Osteoblast (primary cell): ENCODE data around the gene USH2A. TPM values are rescaled to one million over a fixed set of nuclear protein-coding genes. Genes with fewer than 3 reads are reported as not detected.

Experiments used
- DNase-seq: peaks from one replicate; pipeline ENCODE4 v3.0.0; 2011; ENCODE audit warnings: low spot score, mixed read lengths; ENCODE audit not compliant: insufficient read length; ENCODE audit errors: missing footprints
- H2AFZ ChIP-seq: 2 replicates; pipeline ENCODE4 v1.6.0; 2011; ENCODE audit warnings: mild to moderate bottlenecking, low read length
- H3K27ac ChIP-seq: 2 replicates; pipeline ENCODE4 v1.5.1; 2011; ENCODE audit warnings: mild to moderate bottlenecking, low read depth, low read length, moderate library complexity
- H3K27me3 ChIP-seq: 2 replicates; pipeline ENCODE4 v1.6.0; 2012; ENCODE audit warnings: mild to moderate bottlenecking, control low read depth, inconsistent platforms, low read length, moderate library complexity; ENCODE audit not compliant: insufficient read depth
- H3K36me3 ChIP-seq: 2 replicates; pipeline ENCODE4 v1.5.1; 2011; ENCODE audit warnings: mild to moderate bottlenecking, low read length, control low read depth, moderate library complexity; ENCODE audit not compliant: insufficient read depth
- H3K4me1 ChIP-seq: 2 replicates; pipeline ENCODE4 v1.5.1; 2011; ENCODE audit warnings: mild to moderate bottlenecking, low read length, control low read depth, moderate library complexity; ENCODE audit not compliant: insufficient read depth
- H3K4me2 ChIP-seq: 2 replicates; pipeline ENCODE4 v1.6.0; 2011; ENCODE audit warnings: mild to moderate bottlenecking, low read length; ENCODE audit not compliant: insufficient read depth
- H3K4me3 ChIP-seq: fragments of 200-600 bp; sonication (generic); 3 replicates; pipeline ENCODE4 v1.5.1; 2012; ENCODE audit warnings: mild to moderate bottlenecking, low read length, inconsistent platforms; ENCODE audit not compliant: insufficient read depth
- H3K79me2 ChIP-seq: 2 replicates; pipeline ENCODE4 v1.6.0; 2012; ENCODE audit warnings: mild to moderate bottlenecking, low read length, control low read depth, inconsistent platforms; ENCODE audit not compliant: insufficient read depth
- H3K9me3 ChIP-seq: 2 replicates; pipeline ENCODE4 v1.5.1; 2011; ENCODE audit warnings: low read depth, low read length, control low read depth
- H4K20me1 ChIP-seq: 2 replicates; pipeline ENCODE4 v1.6.0; 2012; ENCODE audit warnings: mild to moderate bottlenecking, low read length, control low read depth; ENCODE audit not compliant: insufficient read depth
- CTCF ChIP-seq: IDR thresholded peaks from 2 replicates; pipeline ENCODE4 v1.5.1; 2011; ENCODE audit warnings: mild to moderate bottlenecking, low read depth, low read length, moderate library complexity; ENCODE audit errors: extremely low read depth
- total RNA-seq: library from RNA; depleted of rRNA; stranded (reverse); fragments of >200 nt; gene quantifications from 2 replicates; pipeline ENCODE4 v1.2.3, GENCODE V29; 2012

USH2A gene
- total RNA-seq, 1 donor, result under 0.01 TPM

- no peak overlapping the region for H2AFZ ChIP-seq
- no peaks in the 10 kb centered on the region for H3K36me3 ChIP-seq
- H3K9me3 ChIP-seq, result no peaks in the 10 kb centered on the region
- H3K4me2 ChIP-seq, result no peak overlapping the region
- no peak overlapping the region for H3K27ac ChIP-seq
- no peaks in the 10 kb centered on the region for H3K4me1 ChIP-seq
- H3K4me3 ChIP-seq, result no peak overlapping the region
- H4K20me1 ChIP-seq, result no peaks in the 10 kb centered on the region
- H3K27me3 ChIP-seq, result no peaks in the 10 kb centered on the region
- DNase-seq, result no peak
- H3K79me2 ChIP-seq, result no peaks in the 10 kb centered on the region
- no peak for TF ChIP-seq CTCF
Measured at GRCh38 chr1:216144661-216145450, 278.4 kb downstream of the USH2A start.

GRCh38 chr1:216142921-216143320 lies 280.3 kb downstream of the USH2A start:
- H3K4me2 ChIP-seq, result no peak overlapping the region
- H2AFZ ChIP-seq, result no peak overlapping the region
- H3K79me2 ChIP-seq, result no peaks in the 10 kb centered on the region
- no peak overlapping the region for H3K27ac ChIP-seq
- no peak for DNase-seq
- no peaks in the 10 kb centered on the region for H3K27me3 ChIP-seq
- no peak overlapping the region for H3K4me3 ChIP-seq
- H3K36me3 ChIP-seq, result no peaks in the 10 kb centered on the region
- no peak for TF ChIP-seq CTCF
- no peaks in the 10 kb centered on the region for H4K20me1 ChIP-seq
- no peaks in the 10 kb centered on the region for H3K9me3 ChIP-seq
- no peaks in the 10 kb centered on the region for H3K4me1 ChIP-seq

DNA sequence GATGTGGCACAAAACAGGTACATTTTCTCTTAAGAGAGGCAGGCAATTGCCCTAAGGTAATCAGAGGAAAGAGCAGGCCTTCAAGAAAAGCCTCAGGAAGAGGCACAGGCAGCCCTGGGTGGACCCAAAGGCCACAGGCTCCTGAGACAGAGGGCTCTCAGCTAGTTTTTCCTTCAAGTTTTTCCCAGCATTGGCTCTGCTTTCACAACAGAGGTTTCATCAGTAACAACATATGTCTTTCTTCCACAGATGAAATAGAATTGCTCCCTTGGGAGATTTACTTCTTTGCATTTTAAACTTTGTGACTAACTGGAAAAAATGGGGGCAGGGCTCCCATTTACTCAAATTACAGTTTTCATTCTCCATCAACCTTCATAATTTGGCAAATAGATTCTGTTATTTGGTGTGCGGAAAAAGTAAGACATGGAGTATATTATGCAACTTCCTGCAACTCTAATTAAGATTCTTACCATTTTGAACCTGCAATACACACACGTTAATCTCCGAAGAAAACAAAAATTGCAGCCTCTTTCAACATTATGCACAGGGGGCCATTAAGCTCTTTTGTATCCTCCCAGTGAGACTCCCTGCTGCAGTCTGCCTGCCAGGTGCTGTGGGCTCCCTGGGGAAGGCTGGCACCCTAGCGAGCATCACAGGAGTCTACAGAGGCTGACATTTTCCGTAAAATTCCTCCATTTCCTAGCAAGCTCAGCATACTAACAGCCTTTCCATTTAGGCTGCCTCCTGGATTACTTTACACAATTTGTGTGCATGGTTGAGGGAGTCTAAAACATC lies 282.3 kb downstream of the USH2A start:
- Histone ChIP-seq H3K4me1 (no peaks in the 10 kb centered on the region), H3K4me3 (no peak overlapping the region), H2AFZ (no peak overlapping the region), H4K20me1 (no peaks in the 10 kb centered on the region), H3K36me3 (no peaks in the 10 kb centered on the region), H3K4me2 (no peak overlapping the region), H3K27me3 (no peaks in the 10 kb centered on the region), H3K79me2 (no peaks in the 10 kb centered on the region), H3K9me3 (no peaks in the 10 kb centered on the region), H3K27ac (no peak overlapping the region)
- TF ChIP-seq CTCF, result no peak
- peak; percentile 29 for DNase-seq

GRCh38 chr1:216124192-216124781 lies 299.0 kb downstream of the USH2A start:
- TF ChIP-seq CTCF, result no peak
- no peak for DNase-seq
- Histone ChIP-seq H4K20me1 (no peaks in the 10 kb centered on the region), H3K4me1 (no peaks in the 10 kb centered on the region), H3K4me3 (no peak overlapping the region), H3K9me3 (no peaks in the 10 kb centered on the region), H3K79me2 (no peaks in the 10 kb centered on the region), H3K4me2 (no peak overlapping the region), H3K27ac (no peak overlapping the region), H2AFZ (no peak overlapping the region), H3K27me3 (no peaks in the 10 kb centered on the region), H3K36me3 (no peaks in the 10 kb centered on the region)
